Measurements from ENCODE around the gene GARIN3.

- TF ChIP-seq POLR2A (IDR thresholded peaks at IDR 0.05), result no peak
- TF ChIP-seq, protein P1, sequence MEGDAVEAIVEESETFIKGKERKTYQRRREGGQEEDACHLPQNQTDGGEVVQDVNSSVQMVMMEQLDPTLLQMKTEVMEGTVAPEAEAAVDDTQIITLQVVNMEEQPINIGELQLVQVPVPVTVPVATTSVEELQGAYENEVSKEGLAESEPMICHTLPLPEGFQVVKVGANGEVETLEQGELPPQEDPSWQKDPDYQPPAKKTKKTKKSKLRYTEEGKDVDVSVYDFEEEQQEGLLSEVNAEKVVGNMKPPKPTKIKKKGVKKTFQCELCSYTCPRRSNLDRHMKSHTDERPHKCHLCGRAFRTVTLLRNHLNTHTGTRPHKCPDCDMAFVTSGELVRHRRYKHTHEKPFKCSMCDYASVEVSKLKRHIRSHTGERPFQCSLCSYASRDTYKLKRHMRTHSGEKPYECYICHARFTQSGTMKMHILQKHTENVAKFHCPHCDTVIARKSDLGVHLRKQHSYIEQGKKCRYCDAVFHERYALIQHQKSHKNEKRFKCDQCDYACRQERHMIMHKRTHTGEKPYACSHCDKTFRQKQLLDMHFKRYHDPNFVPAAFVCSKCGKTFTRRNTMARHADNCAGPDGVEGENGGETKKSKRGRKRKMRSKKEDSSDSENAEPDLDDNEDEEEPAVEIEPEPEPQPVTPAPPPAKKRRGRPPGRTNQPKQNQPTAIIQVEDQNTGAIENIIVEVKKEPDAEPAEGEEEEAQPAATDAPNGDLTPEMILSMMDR (IDR thresholded peaks at IDR 0.05), result no peak
These were observed 49.5 kb downstream of the GARIN3 start for GRCh38 chr5:157116483-157116954.

Measured in ovary (tissue), 3 donors.